ENCODE results near the gene OAF.
"Not testable (repeated sequence)": the region's sequence is repeated elsewhere in the genome, so short reads cannot be mapped to it uniquely, and the experiment has no call there.

OAF gene

GRCh38 chr11:120210626-120211521 lies at the start of gene OAF:
OAF (plus strand) TSS chr11:120211032; CDS start chr11:120211280, 248 bp downstream.
- peak; percentile 79 for DNase-seq (ENCODE audit: low spot score)

DNA sequence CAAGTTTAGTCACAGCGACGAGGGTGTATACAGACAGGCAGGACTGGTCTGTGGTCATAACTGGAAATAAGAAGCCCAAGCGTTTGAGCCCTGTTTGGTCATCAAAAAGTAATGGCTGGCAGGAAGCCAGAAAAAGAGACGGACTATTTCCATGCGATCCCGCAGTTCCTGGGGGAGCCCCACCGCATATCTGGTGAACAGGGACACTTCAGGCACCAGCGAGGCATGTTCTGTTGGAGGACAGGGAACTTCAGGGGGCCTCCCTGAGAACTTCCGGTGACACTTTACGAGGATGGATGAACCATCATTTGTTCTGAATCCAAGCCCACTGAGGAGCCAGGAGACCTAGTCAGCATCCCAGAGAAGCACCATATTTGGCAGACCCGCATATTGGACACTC lies 43.2 kb upstream of the OAF start:
- no peak for DNase-seq (ENCODE audit: low spot score)

GRCh38 chr11:120168108-120168959 lies 42.5 kb upstream of the OAF start:
- no peak for DNase-seq (ENCODE audit: low spot score)

DNA sequence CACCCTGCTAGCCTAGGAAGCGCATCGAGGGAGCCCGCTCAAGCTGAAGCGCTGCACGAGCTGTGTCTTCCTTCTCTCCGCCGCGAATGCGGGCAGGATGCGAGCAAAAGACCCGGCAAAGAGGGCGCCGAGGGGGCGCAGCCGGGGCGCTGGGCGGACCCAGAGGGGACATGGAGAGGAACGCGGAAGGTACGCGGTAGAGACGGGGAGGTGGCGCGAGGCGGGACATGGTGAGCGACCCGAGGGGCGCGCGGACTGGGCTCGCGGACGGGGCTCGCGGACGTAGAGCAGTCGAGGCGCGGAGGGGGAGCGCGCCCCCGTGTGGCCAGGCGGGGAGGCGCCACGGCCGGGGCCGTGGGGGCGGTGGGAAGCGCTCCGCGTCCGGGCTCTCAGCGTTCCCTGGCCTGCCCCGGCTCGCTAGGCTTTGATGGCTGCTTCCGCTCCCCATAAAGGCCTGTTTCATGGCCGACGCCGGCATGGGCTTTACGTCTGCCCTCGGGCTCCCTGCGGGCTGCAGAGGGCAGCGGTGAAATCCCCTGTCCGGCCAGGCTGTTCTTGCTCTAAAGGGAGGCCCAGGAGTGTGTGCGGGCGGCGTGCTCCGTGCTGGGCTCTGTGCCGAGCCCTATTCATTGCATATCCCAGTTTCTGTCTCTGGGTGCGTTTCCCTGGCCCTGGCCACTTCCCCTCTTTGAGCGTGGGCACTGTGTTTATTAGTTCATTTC lies 41.7 kb upstream of the OAF start:
- DNase-seq (ENCODE audit: low spot score), result no peak

GRCh38 chr11:120169981-120170698 lies 40.7 kb upstream of the OAF start:
- no peak for DNase-seq (ENCODE audit: low spot score)

- no peak for DNase-seq (ENCODE audit: low spot score)
Observed at GRCh38 chr11:120170741-120171261, 40.0 kb upstream of the OAF start.

DNA sequence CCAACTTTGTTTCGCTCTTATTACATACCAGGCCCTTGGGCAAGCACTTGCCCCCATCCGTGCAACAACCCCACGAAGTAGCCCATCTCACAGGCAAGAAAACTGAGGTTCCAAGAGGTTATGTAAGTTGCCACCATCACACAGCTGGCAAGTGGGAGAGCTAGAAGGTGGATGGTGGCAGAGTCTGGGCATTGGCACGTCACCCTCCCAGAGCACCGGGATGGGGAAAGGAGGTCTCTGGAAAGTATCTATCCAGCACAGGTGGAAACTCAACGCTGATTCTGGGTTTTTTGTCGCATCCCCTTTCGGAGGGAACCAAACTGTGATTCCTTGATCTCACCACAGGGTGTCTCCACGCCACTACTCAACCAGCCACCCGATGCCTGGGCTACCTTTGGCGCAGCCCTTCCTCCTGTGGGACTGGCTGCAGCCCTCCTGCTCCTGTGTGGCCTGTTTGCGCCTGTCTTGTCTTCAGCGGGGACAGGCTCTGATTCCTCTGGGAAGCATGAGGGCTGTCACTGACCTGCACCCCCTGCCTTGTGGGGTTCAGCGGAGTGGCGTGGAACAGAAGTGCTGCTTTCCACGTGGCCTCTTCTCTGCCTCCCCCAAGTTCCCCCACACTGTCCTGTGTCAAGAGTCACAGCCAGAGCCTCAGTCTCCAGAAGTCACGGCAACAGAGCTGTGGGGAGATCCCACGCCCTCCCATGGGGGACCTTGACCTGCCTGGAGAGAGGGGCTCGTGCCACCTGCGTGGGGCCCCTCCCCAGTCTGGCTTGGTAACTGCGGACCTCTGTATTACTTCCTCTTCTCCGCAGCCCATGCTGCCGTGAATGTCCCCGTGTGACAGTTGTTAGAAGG lies 38.5 kb upstream of the OAF start:
- DNase-seq (ENCODE audit: low spot score), result peak; percentile 77

GRCh38 chr11:120173019-120173705 lies 37.7 kb upstream of the OAF start:
- DNase-seq (ENCODE audit: low spot score), result no peak

- no peak for DNase-seq (ENCODE audit: low spot score)
Observed at GRCh38 chr11:120173807-120174206, 37.0 kb upstream of the OAF start.

- no peak for DNase-seq (ENCODE audit: low spot score)
Observed at GRCh38 chr11:120174866-120175265, 36.0 kb upstream of the OAF start.

GRCh38 chr11:120178561-120179056 lies 32.2 kb upstream of the OAF start:
- no peak for DNase-seq (ENCODE audit: low spot score)

- DNase-seq (ENCODE audit: low spot score), result no peak
Observed at GRCh38 chr11:120179057-120179672, 31.7 kb upstream of the OAF start.

- DNase-seq (ENCODE audit: low spot score), result not testable (repeated sequence)
Observed at GRCh38 chr11:120180063-120180462, 30.8 kb upstream of the OAF start.

DNA sequence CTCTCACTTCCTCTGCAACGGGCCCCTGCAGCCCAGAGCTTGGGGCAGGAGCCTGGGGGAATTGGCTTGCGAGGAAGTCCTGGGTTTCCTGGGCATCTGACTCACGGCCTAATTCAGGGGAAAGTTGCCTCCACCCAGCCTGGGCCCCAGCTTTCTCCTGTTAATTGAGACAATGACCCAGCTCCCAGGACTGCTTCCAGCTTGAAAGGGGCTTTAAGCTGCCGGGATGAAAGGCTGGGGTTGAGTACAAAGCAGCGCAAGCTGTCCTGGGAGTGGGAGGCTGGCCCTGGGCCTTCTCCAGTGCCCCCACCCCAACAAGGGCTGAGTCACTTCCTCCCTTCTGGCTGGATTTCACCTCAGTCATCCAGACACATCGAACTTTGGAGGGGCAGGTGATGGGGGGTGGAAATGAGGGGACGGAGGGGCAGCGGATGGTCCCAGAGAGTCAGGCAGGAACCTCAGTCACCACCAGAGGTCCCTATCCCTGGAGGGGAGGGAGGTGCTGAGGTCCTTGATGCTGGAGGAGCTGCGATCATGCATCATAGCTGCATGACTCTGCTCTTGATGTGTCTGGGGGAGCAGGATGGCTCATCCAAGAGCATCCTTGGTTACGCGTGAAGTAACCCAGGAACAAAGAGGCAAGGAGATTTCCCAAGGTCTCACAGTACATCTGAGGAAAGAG lies 30.1 kb upstream of the OAF start:
- no peak for DNase-seq (ENCODE audit: low spot score)

- no peak for DNase-seq (ENCODE audit: low spot score)
Observed at GRCh38 chr11:120181376-120181975, 29.4 kb upstream of the OAF start.

DNA sequence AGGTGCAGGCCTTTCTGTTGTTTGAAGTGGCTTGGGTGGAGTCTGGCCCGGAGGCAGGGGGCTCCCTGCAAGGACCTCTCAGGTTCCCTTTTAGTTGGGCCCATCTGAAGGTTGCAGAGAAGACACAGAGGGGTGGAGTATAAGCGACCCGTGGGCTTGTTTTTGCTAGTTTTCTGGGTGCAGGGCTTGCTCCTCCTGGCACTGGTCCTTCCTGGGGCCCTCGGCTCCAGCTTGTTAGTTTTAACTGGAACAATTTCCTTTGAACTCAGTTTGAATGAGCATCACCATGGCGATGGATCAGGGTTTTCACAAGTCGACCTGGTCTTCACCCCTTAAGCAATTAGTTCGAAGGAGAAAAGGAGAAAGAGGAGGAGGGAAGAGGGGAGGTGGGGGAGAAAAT lies 28.5 kb upstream of the OAF start:
- DNase-seq (ENCODE audit: low spot score), result no peak

- DNase-seq (ENCODE audit: low spot score), result peak; percentile 48
Observed at GRCh38 chr11:120182790-120183491, 27.9 kb upstream of the OAF start.
